GM12878 (cell line): ENCODE measurements around the gene ROM1. TPM values are rescaled to one million over a fixed set of nuclear protein-coding genes. Genes with fewer than 3 reads are reported as not detected.

Experiments used
- ATAC-seq: fragments of 200-7000 bp; cut with Tn5 transposase; 3 replicates; pipeline ENCODE4 v1.9.1; 2020; ENCODE audit warnings: mild to moderate bottlenecking, moderate library complexity
- BruUV-seq: library from RNA; stranded (reverse); fragments of 400-500 nt; replicated peaks from 2 replicates; lab custom pipeline; 2021; lab: Mats Ljungman, UMichigan
- CTCF ChIA-PET: fragments of 300-600 bp; sonication (Branson Sonifier 250); formaldehyde crosslinking; extraction: SDS; loops from one replicate; lab custom pipeline; 2021; ENCODE audit warnings: inconsistent platforms; lab: Yijun Ruan, JAX
- POLR2A ChIA-PET: fragments of 350-600 bp; formaldehyde crosslinking; extraction: SDS; loops from one replicate; lab custom pipeline; 2021; ENCODE audit warnings: inconsistent platforms; lab: Charles Lee
- RAD21 ChIA-PET: fragments of 300-600 bp; sonication (Branson Sonifier 250); formaldehyde crosslinking; loops from one replicate; lab custom pipeline; 2023; ENCODE audit warnings: antibody characterized with exemption; ENCODE audit not compliant: unreplicated experiment; lab: Charles Lee
- SMC1A ChIA-PET: fragments of 300-600 bp; sonication (Branson Sonifier 250); formaldehyde crosslinking; loops from one replicate; lab custom pipeline; 2023; ENCODE audit not compliant: unreplicated experiment, uncharacterized antibody; lab: Charles Lee
- DNase-seq: peaks from one replicate; pipeline ENCODE4 v3.0.0-alpha.2; 2011; ENCODE audit warnings: low read depth, low spot score
- FAIRE-seq: peaks from 3 replicates; lab custom pipeline; 2011; peaks lifted over from hg19 to GRCh38; lab: Jason Lieb, UNC
- H2AFZ ChIP-seq: 2 replicates; pipeline ENCODE4 v1.6.0; 2011; ENCODE audit warnings: low read depth, low read length, control low read depth; ENCODE audit not compliant: control insufficient read depth
- H3K27ac ChIP-seq: 2 replicates; pipeline ENCODE4 v1.5.1; 2011; ENCODE audit warnings: control low read depth; ENCODE audit not compliant: control insufficient read depth, insufficient read depth
- H3K27me3 ChIP-seq, 2 experiments: replicated peaks in 1 of 2; 2 replicates each; pipeline versions ENCODE4 v1.6.0 to v1.6.1; 2011; ENCODE audit warnings: low read length in 1 of 2; ENCODE audit not compliant: control insufficient read depth in 2 of 2, insufficient read depth in 2 of 2
- H3K36me3 ChIP-seq, 2 experiments: 2 replicates each; pipeline ENCODE4 v1.5.1; 2011; ENCODE audit warnings: low read length in 1 of 2; ENCODE audit not compliant: control insufficient read depth in 2 of 2, insufficient read depth in 2 of 2
- H3K4me1 ChIP-seq: 2 replicates; pipeline ENCODE4 v1.6.1; 2011; ENCODE audit warnings: mild to moderate bottlenecking, low read length, moderate library complexity, mixed read lengths; ENCODE audit not compliant: control insufficient read depth, insufficient read depth
- H3K4me2 ChIP-seq: 2 replicates; pipeline ENCODE4 v1.6.0; 2011; ENCODE audit warnings: control low read depth; ENCODE audit not compliant: control insufficient read depth, insufficient read depth
- H3K4me3 ChIP-seq: fragments of 200-600 bp; sonication (generic); 2 replicates; pipeline ENCODE4 v1.5.1; 2016
- H3K79me2 ChIP-seq: 2 replicates; pipeline ENCODE4 v1.6.0; 2011; ENCODE audit warnings: low read length; ENCODE audit not compliant: control insufficient read depth, insufficient read depth
- H3K9ac ChIP-seq: 2 replicates; pipeline ENCODE4 v1.8.0; 2011; ENCODE audit warnings: low read length, control low read depth, mixed read lengths; ENCODE audit not compliant: control insufficient read depth, insufficient read depth
- H3K9me3 ChIP-seq: replicated peaks from 3 replicates; pipeline ENCODE4 v1.5.1; 2011; ENCODE audit warnings: mild to moderate bottlenecking, low read length; ENCODE audit not compliant: control insufficient read depth, insufficient read depth
- H4K20me1 ChIP-seq: 2 replicates; pipeline ENCODE4 v1.6.0; 2011; ENCODE audit not compliant: control insufficient read depth, insufficient read depth
- BACH1 ChIP-seq: fragments of 450-650 bp; IDR thresholded peaks from 2 replicates; pipeline ENCODE4 v1.6.1; 2017; ENCODE audit warnings: mild to moderate bottlenecking, borderline replicate concordance
- BRCA1 ChIP-seq: IDR thresholded peaks from 2 replicates; pipeline ENCODE4 v1.6.1; 2011; ENCODE audit warnings: low read depth, low read length, improper control_type of control experiment
- CBX5 ChIP-seq: sonication (generic); IDR thresholded peaks from 2 replicates; pipeline ENCODE4 v1.6.1; 2016; ENCODE audit warnings: low read depth, moderate library complexity, mild to moderate bottlenecking, inconsistent platforms
- CEBPB ChIP-seq, 2 experiments: fragments of 150-350 bp in 1 of 2; IDR thresholded peaks; 2 replicates each; pipeline ENCODE4 v1.6.1; 2012 to 2014; ENCODE audit warnings: low read depth in 2 of 2, low read length in 2 of 2, borderline replicate concordance in 1 of 2, inconsistent platforms in 1 of 2
- CEBPZ ChIP-seq: fragments of 150-350 bp; IDR thresholded peaks from 2 replicates; pipeline ENCODE4 v1.6.1; 2016; ENCODE audit warnings: low read depth, low read length
- CREM ChIP-seq: IDR thresholded peaks from 2 replicates; pipeline ENCODE4 v1.6.1; 2014; ENCODE audit warnings: antibody characterized with exemption, low read depth
- DPF2 ChIP-seq: fragments of 450-650 bp; IDR thresholded peaks from 2 replicates; pipeline ENCODE4 v1.6.1; 2017; ENCODE audit warnings: mild to moderate bottlenecking
- EP300 ChIP-seq, 2 experiments: fragments of 150-350 bp in 1 of 2; IDR thresholded peaks; 2 replicates each; pipeline ENCODE4 v1.6.1; 2011 to 2012; ENCODE audit warnings: low read depth in 2 of 2, low read length in 2 of 2, borderline replicate concordance in 1 of 2, improper control_type of control experiment in 1 of 2, inconsistent platforms in 1 of 2; ENCODE audit not compliant: control insufficient read depth in 1 of 2
- GATAD2B ChIP-seq: fragments of 450-650 bp; conservative IDR thresholded peaks from 2 replicates; pipeline ENCODE4 v1.6.1; 2017; ENCODE audit warnings: low read depth, mild to moderate bottlenecking, moderate library complexity
- HDAC2 ChIP-seq: fragments of 200-600 bp; sonication (generic); IDR thresholded peaks from 2 replicates; pipeline ENCODE4 v1.6.1; 2017
- KLF5 ChIP-seq: fragments of 450-650 bp; IDR thresholded peaks from 2 replicates; pipeline ENCODE4 v1.6.1; 2014; ENCODE audit warnings: mild to moderate bottlenecking; ENCODE audit not compliant: partially characterized antibody
- MTA2 ChIP-seq: fragments of 450-650 bp; IDR thresholded peaks from 2 replicates; pipeline ENCODE4 v1.6.1; 2016; ENCODE audit warnings: low read depth, mild to moderate bottlenecking, moderate library complexity
- MYB ChIP-seq: fragments of 150-350 bp; IDR thresholded peaks from 2 replicates; pipeline ENCODE4 v1.6.1; 2014; ENCODE audit warnings: mild to moderate bottlenecking, low read depth, low read length, borderline replicate concordance
- WRNIP1 ChIP-seq: IDR thresholded peaks from 2 replicates; pipeline ENCODE4 v1.6.1; 2011; ENCODE audit warnings: low read depth, low read length, improper control_type of control experiment, borderline replicate concordance
- ZNF24 ChIP-seq: fragments of 450-650 bp; IDR thresholded peaks from 2 replicates; pipeline ENCODE4 v1.6.1; 2017; ENCODE audit warnings: antibody characterized with exemption, mild to moderate bottlenecking
- ZSCAN29 ChIP-seq: fragments of 450-650 bp; IDR thresholded peaks from 2 replicates; pipeline ENCODE4 v1.6.1; 2017; ENCODE audit warnings: mild to moderate bottlenecking, moderate library complexity
- WGBS: methylation state at CpG from one replicate; pipeline ENCODE4 v1.1.6; 2016; ENCODE audit warnings: low lambda C conversion rate; ENCODE audit not compliant: insufficient replicate concordance, insufficient coverage; ENCODE audit errors: missing lambda C conversion rate; 5-methylcytosine and 5-hydroxymethylcytosine counted together
- in situ Hi-C: fragments of 300-500 bp; cut with MboI; formaldehyde crosslinking; loops from 9 replicates; pipeline ENCODE4 v1.14.3; 2018; ENCODE audit warnings: mixed read lengths
- intact Hi-C: fragments of 100-400 bp; cut with micrococcal nuclease; formaldehyde crosslinking; loops from one replicate; pipeline ENCODE4 v1.14.2; 2022; ENCODE audit not compliant: unreplicated experiment
- polyA plus RNA-seq, 11 experiments: library from polyadenylated mRNA; depleted of rRNA in 4 of 11; unstranded in 6 of 11; stranded (reverse) in 5 of 11; fragments of >200 nt; fragmentation: Nextera tagmentation in 4 of 11; fragmentation: Illumina TruSeq in 1 of 11; extraction: Ambion mirVana in 4 of 11; extraction: Trizol in 1 of 11; gene quantifications; 1 replicate in 1 of 11; 2 replicates in 10 of 11; pipeline versions ENCODE4 v1.2.1 to v1.2.3, GENCODE V29; 2011 to 2016; ENCODE audit warnings: inconsistent platforms in 2 of 11, missing spikeins in 2 of 11, low read depth in 1 of 11
- total RNA-seq, 4 experiments: library from RNA; depleted of rRNA in 3 of 4; stranded (reverse); fragments of >200 nt in 3 of 4; fragmentation: Illumina TruSeq in 1 of 4; extraction: Trizol in 1 of 4; gene quantifications; 2 replicates each; pipeline versions ENCODE4 v1.2.1 to v1.2.3, GENCODE V29; 2013 to 2021
- TF ChIP-seq, protein P1 (sequence below): IDR thresholded peaks from 2 replicates; pipeline ENCODE4 v1.6.1; 2011; ENCODE audit warnings: borderline replicate concordance, low read depth, mild to moderate bottlenecking, moderate library complexity, mixed read lengths, low read length; ENCODE audit not compliant: insufficient read depth; ENCODE audit errors: extremely low read length

Gene ROM1
- total and polyA plus RNA-seq, 10 of the 15 experiments (the other 5 are each of a cell fraction or from before 2014, with no cell fraction given), result 0.42 to 3.0 (median 1.1) TPM

DNA sequence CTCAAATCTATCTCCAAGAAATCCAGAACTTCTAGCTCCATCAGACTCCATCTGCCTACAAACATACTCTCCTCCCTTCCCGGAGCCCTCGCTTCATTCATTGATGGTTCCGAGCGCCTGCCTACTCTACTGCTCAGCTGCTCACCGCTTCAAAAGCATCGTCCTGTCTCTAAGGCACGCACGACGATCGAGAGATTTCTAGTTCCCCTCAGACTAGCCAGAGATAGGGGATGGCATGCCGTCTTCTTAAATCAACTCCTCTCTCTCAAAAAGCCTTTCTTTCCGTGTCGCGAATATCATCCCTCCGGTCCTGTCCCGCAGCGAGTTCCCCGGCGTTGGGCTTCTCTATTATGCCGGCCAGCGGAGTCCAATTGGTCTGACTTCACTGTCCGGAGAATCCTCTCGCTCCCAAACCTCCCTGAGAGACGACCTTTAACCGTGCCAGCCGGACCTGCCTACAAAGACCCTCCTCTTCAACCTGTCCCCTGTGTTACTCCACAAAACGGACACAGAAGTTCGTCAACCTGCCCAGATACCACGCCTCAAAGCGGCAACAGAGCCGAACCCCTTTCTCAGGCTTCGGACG is 40.0 kb upstream of the ROM1 start:
- RAD21 ChIA-PET, result interaction anchor here (0.8 to 3.3 kb wide), 17 partner anchors 8 to 198 kb away, joined by 3 to 27 read pairs (median 5); partner anchors contain the start of genes AHNAK, B3GAT3, C11orf98 and CSKMT
- H3K27me3 ChIP-seq, result no peaks in the 10 kb centered on the region
- peaks cover 14 to 38% of the 10 kb centered on the region in 2 experiments for H3K36me3 ChIP-seq
- FAIRE-seq (no peak), ATAC-seq (peak; percentile 26), DNase-seq (no peak)
- no peaks in the 10 kb centered on the region for H4K20me1 ChIP-seq
- H3K9me3 ChIP-seq, result no peaks in the 10 kb centered on the region
- peaks cover 24% of the 10 kb centered on the region for H3K4me1 ChIP-seq
- CTCF ChIA-PET, result interaction anchor here (0.8 to 4.4 kb wide), 9 partner anchors 15 to 174 kb away, joined by 3 to 56 read pairs (median 5); partner anchors contain the start of gene TUT1
- POLR2A ChIA-PET, result interaction anchor here (0.6 to 5.0 kb wide), 28 partner anchors 8 to 198 kb away, joined by 3 to 37 read pairs (median 5); partner anchors contain the start of genes B3GAT3, C11orf98, CSKMT and HNRNPUL2
- peak overlapping the region; percentile 80 for H3K4me2 ChIP-seq
- 1% methylated on average over 33 of the region's 33 CpGs for WGBS
- peak overlapping the region; percentile 99 for H3K4me3 ChIP-seq
- H3K79me2 ChIP-seq, result peaks cover 59% of the 10 kb centered on the region
- peak overlapping the region; percentile 86 for H2AFZ ChIP-seq
- BruUV-seq, result TSS peak; percentile 86
- intact Hi-C loops, result no loop called here
- in situ Hi-C loops, result no loop called here
- peak overlapping the region; percentile 98 for H3K9ac ChIP-seq
- SMC1A ChIA-PET, result interaction anchor here (1.0 to 2.2 kb wide), 10 partner anchors 14 to 464 kb away, joined by 3 to 14 read pairs (median 5); partner anchors contain the start of gene TUT1
- peak overlapping the region; percentile 93 for H3K27ac ChIP-seq
- TF ChIP-seq BACH1, result no peak
- no peak for TF ChIP-seq CEBPB (IDR thresholded peaks at IDR 0.05; ENCODE audit: borderline replicate concordance in 1 of 2, low read depth in 2 of 2, low read length in 2 of 2)
- 0 out of 2 replicates have a peak, but pooled peaks have one; percentile 27 for TF ChIP-seq MTA2
- TF ChIP-seq CEBPZ, result no peak
- no peak for TF ChIP-seq MYB
- TF ChIP-seq HDAC2, result no peak
- peak; percentile 14; the same call in 1 of the 2 replicates for TF ChIP-seq DPF2
- 0 out of 2 replicates have a peak, but pooled peaks have one; percentile 28 for TF ChIP-seq GATAD2B
- TF ChIP-seq ZSCAN29, result no peak
- no peak for TF ChIP-seq BRCA1
- 0 out of 2 replicates have a peak, but pooled peaks have one; percentile 20 for TF ChIP-seq WRNIP1
- TF ChIP-seq CBX5, result no peak
- TF ChIP-seq CREM, result no peak
- no peak for TF ChIP-seq KLF5
- TF ChIP-seq, protein P1, sequence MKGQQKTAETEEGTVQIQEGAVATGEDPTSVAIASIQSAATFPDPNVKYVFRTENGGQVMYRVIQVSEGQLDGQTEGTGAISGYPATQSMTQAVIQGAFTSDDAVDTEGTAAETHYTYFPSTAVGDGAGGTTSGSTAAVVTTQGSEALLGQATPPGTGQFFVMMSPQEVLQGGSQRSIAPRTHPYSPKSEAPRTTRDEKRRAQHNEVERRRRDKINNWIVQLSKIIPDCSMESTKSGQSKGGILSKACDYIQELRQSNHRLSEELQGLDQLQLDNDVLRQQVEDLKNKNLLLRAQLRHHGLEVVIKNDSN, result no peak
- no peak for TF ChIP-seq EP300 (IDR thresholded peaks at IDR 0.05; ENCODE audit: borderline replicate concordance in 1 of 2, control insufficient read depth in 1 of 2, low read depth in 2 of 2, low read length in 2 of 2)
- TF ChIP-seq ZNF24, result no peak
